Loucy (cell line): ENCODE measurements around the gene PLEKHA5.

Experiments
- H2AFZ ChIP-seq: fragments of 200-600 bp; sonication (generic); 2 replicates; pipeline ENCODE4 v1.6.0; 2016; ENCODE audit warnings: antibody characterized with exemption, mild to moderate bottlenecking, low read length, moderate library complexity
- H3F3A ChIP-seq: fragments of 200-600 bp; 2 replicates; pipeline ENCODE4 v1.6.0; 2016; ENCODE audit warnings: antibody characterized with exemption, low read depth, mild to moderate bottlenecking
- H3K27me3 ChIP-seq: fragments of 200-600 bp; sonication (generic); 2 replicates; pipeline ENCODE4 v1.6.1; 2014; ENCODE audit warnings: low read length, mild to moderate bottlenecking; ENCODE audit not compliant: insufficient read depth, poor library complexity, severe bottlenecking
- H3K36me3 ChIP-seq: fragments of 200-600 bp; sonication (generic); 2 replicates; pipeline ENCODE4 v1.6.1; 2016; ENCODE audit warnings: low read length; ENCODE audit not compliant: insufficient read depth
- H3K4me1 ChIP-seq: fragments of 200-600 bp; sonication (generic); 2 replicates; pipeline ENCODE4 v1.5.1; 2014; ENCODE audit warnings: low read length, mild to moderate bottlenecking; ENCODE audit not compliant: insufficient read depth, poor library complexity, severe bottlenecking
- H3K4me2 ChIP-seq: fragments of 200-600 bp; sonication (generic); 2 replicates; pipeline ENCODE4 v1.6.0; 2014; ENCODE audit warnings: antibody characterized with exemption, low read length, low read depth, mild to moderate bottlenecking; ENCODE audit not compliant: poor library complexity, severe bottlenecking
- H3K4me3 ChIP-seq: fragments of 200-600 bp; sonication (generic); 2 replicates; pipeline ENCODE4 v1.5.1; 2014; ENCODE audit warnings: low read length, mild to moderate bottlenecking, mixed read lengths; ENCODE audit not compliant: poor library complexity, severe bottlenecking
- H3K79me2 ChIP-seq: fragments of 200-600 bp; sonication (generic); 2 replicates; pipeline ENCODE4 v1.6.1; 2014; ENCODE audit warnings: low read length; ENCODE audit not compliant: insufficient read depth
- H3K9ac ChIP-seq: fragments of 200-600 bp; sonication (generic); 2 replicates; pipeline ENCODE4 v1.6.0; 2014; ENCODE audit warnings: mild to moderate bottlenecking, low read depth, low read length, moderate library complexity; ENCODE audit not compliant: poor library complexity, severe bottlenecking
- H3K9me2 ChIP-seq: fragments of 200-600 bp; sonication (generic); replicated peaks from 2 replicates; pipeline ENCODE4 v1.6.1; 2016; ENCODE audit warnings: low read depth, low read length, mixed read lengths
- H3K9me3 ChIP-seq: fragments of 200-600 bp; sonication (generic); 2 replicates; pipeline ENCODE4 v1.6.1; 2014; ENCODE audit warnings: mild to moderate bottlenecking, antibody characterized with exemption, low read length, low read depth; ENCODE audit not compliant: insufficient read depth
- H4K20me1 ChIP-seq: fragments of 200-600 bp; sonication (generic); 2 replicates; pipeline ENCODE4 v1.6.0; 2014; ENCODE audit warnings: antibody characterized with exemption, low read length, mild to moderate bottlenecking; ENCODE audit not compliant: insufficient read depth, poor library complexity, severe bottlenecking
- EZH2phosphoT487 ChIP-seq: fragments of 200-600 bp; IDR thresholded peaks from 2 replicates; pipeline ENCODE4 v1.6.1; 2018; ENCODE audit warnings: antibody characterized with exemption, mild to moderate bottlenecking, moderate library complexity, borderline replicate concordance
- TF ChIP-seq, protein P1 (sequence below): fragments of 200-600 bp; sonication (generic); conservative IDR thresholded peaks from 2 replicates; pipeline ENCODE4 v1.5.1; 2014; ENCODE audit warnings: mild to moderate bottlenecking, antibody characterized with exemption, low read length

PLEKHA5 gene

DNA sequence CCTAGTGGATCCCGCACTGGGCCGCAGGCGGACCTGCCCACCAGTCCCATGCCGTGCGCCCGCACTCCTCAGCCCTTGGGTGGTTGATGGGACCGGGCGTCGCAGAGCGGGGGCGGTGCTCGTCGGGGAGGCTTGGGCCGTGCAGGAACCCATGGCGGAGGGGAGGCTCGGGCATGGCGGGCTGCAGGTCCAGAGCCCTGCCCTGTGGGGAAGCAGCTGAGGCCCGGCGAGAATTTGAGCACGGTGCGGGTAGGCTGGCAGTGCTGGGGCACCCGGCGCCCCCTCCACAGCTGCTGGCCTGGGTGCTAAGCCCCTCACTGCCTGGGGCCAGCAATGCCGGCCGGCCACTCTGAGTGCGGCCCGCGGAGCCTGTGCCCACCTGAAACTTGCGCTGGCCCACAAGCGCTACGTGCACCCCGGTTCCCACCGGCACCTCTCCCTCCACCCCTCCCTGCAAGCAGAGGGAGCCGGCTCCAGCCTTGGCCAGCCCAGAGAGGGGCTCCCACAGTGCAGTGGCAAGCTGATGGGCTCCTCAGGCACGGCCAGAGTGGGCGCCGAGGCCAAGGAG, 100.8 kb downstream of the PLEKHA5 start:
- Histone ChIP-seq H3K4me3 (no peak overlapping the region), H3K4me1 (peaks cover 49% of the 10 kb centered on the region), H3K27me3 (no peaks in the 10 kb centered on the region), H3K9ac (no peak overlapping the region), H3K36me3 (no peaks in the 10 kb centered on the region), H3K79me2 (no peaks in the 10 kb centered on the region), H4K20me1 (no peaks in the 10 kb centered on the region), H3K9me2 (no peaks in the 10 kb centered on the region), H2AFZ (no peak overlapping the region), H3K9me3 (no peaks in the 10 kb centered on the region), H3K4me2 (no peak overlapping the region), H3F3A (no peaks in the 10 kb centered on the region)
- TF ChIP-seq EZH2phosphoT487, result no peak
- TF ChIP-seq, protein P1, sequence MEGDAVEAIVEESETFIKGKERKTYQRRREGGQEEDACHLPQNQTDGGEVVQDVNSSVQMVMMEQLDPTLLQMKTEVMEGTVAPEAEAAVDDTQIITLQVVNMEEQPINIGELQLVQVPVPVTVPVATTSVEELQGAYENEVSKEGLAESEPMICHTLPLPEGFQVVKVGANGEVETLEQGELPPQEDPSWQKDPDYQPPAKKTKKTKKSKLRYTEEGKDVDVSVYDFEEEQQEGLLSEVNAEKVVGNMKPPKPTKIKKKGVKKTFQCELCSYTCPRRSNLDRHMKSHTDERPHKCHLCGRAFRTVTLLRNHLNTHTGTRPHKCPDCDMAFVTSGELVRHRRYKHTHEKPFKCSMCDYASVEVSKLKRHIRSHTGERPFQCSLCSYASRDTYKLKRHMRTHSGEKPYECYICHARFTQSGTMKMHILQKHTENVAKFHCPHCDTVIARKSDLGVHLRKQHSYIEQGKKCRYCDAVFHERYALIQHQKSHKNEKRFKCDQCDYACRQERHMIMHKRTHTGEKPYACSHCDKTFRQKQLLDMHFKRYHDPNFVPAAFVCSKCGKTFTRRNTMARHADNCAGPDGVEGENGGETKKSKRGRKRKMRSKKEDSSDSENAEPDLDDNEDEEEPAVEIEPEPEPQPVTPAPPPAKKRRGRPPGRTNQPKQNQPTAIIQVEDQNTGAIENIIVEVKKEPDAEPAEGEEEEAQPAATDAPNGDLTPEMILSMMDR, result no peak

DNA sequence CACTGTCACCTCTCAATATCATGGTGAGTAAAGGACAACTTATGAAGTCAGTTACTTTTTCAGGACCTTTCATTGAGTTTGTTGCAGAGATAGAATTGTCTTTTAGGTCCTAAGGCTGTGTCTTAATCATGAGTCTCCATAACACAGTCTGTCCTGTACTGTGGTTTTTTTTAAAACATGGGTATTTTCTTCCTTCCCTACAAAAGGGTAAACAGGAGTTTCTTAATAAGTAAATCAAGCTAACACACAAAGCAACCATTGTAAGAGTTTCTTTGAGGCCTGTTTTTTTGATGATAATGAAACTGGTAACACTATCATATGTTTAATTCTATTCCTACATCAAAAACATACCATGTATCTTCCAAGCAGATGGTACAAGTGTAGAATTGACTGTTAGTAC, 101.4 kb downstream of the PLEKHA5 start:
- Histone ChIP-seq H3K36me3 (no peaks in the 10 kb centered on the region), H3F3A (no peaks in the 10 kb centered on the region), H3K9me2 (no peaks in the 10 kb centered on the region), H3K4me1 (peaks cover 55% of the 10 kb centered on the region), H3K4me3 (no peak overlapping the region), H4K20me1 (no peaks in the 10 kb centered on the region), H3K4me2 (no peak overlapping the region), H3K9me3 (no peaks in the 10 kb centered on the region), H3K9ac (no peak overlapping the region), H2AFZ (no peak overlapping the region), H3K27me3 (no peaks in the 10 kb centered on the region), H3K79me2 (no peaks in the 10 kb centered on the region)
- TF ChIP-seq, protein P1, result no peak
- no peak for TF ChIP-seq EZH2phosphoT487

DNA sequence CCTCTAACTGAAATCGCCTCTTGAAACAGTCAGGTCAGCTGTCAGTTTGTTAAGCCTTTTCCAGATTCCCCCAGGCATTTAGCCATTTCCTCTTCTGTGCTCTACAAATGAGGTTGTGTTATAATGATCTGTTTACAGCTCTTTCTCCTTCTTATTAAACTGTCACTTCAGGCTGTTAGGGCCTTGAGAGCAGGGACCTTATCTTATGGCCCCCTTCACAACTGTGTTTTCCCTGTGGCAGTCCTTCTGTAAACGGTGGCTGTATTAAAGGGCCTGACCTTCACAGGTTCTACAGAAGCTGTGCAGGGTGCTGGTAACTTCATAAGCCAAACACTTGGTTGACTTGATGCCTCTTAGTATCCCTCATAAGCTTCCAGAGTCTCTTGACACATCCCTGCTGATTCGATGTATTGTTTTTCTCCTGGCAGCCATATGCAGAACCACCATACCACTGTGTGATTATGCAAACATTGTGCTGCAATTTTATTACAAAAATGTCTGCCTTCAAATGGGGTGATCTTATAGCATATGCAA, 104.7 kb downstream of the PLEKHA5 start:
- H3K4me3 ChIP-seq, result peak overlapping the region; percentile 29
- peaks cover 67% of the 10 kb centered on the region for H3K4me1 ChIP-seq
- H3K9ac ChIP-seq, result peak overlapping the region; percentile 58
- H3K9me2 ChIP-seq, result no peaks in the 10 kb centered on the region
- peak overlapping the region; percentile 48 for H2AFZ ChIP-seq
- peaks cover 13% of the 10 kb centered on the region; the same call in 1 of the 2 replicates for H3K79me2 ChIP-seq
- TF ChIP-seq, protein P1, result no peak
- no peak for TF ChIP-seq EZH2phosphoT487
- H3K9me3 ChIP-seq, result no peaks in the 10 kb centered on the region
- H3K4me2 ChIP-seq, result peak overlapping the region; percentile 57
- no peaks in the 10 kb centered on the region for H4K20me1 ChIP-seq
- H3K27me3 ChIP-seq, result no peaks in the 10 kb centered on the region
- 0 out of 2 replicates have a peak, but pooled peaks cover 3% of the 10 kb centered on the region for H3F3A ChIP-seq
- H3K36me3 ChIP-seq, result no peaks in the 10 kb centered on the region
